Activated naive CD8-positive, alpha-beta T cell (primary cell): ENCODE measurements around the gene CERS4.
A peak's percentile ranks its signal among the peaks of the same experiment; 100 is the strongest.
"Not testable (repeated sequence)": the region's sequence is repeated elsewhere in the genome, so short reads cannot be mapped to it uniquely, and the experiment has no call there.

Experiments used
- H3K27ac Mint-ChIP-seq: one replicate; pipeline ENCODE4 v1.8.0; 2021; ENCODE audit warnings: mixed read lengths
- H3K27me3 Mint-ChIP-seq: one replicate; pipeline ENCODE4 v1.8.0; 2021; ENCODE audit warnings: mixed read lengths
- H3K36me3 Mint-ChIP-seq: one replicate; pipeline ENCODE4 v1.8.0; 2021; ENCODE audit warnings: mixed read lengths
- H3K4me1 Mint-ChIP-seq: one replicate; pipeline ENCODE4 v1.8.0; 2021; ENCODE audit warnings: low read depth, mixed read lengths
- H3K4me3 Mint-ChIP-seq: one replicate; pipeline ENCODE4 v1.8.0; 2021; ENCODE audit warnings: mild to moderate bottlenecking, mixed read lengths
- H3K9me3 Mint-ChIP-seq: one replicate; pipeline ENCODE4 v1.8.0; 2021; ENCODE audit warnings: low read depth, mixed read lengths

The CERS4 gene

DNA sequence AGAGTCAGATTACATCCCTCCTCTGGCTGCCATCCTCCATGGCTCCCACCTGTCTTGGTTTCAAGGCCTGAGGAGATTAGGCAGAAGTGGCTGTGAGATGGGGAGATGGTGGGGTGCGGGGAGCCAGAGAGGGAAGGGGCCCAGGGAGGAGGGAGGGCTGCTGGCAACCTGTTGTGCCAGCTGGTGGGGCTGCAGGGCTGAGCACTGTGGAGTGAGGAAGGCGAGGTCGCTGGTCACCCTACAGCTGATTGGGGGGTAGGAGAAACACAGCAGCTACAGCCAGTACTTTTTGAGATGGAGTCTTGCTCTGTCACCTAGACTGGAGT is 50.7 kb downstream of the CERS4 start:
- Mint-ChIP-seq H3K36me3 (no peaks in the 10 kb centered on the region), H3K27ac (peak overlapping the region; percentile 5), H3K4me3 (no peak overlapping the region), H3K27me3 (no peaks in the 10 kb centered on the region), H3K9me3 (no peaks in the 10 kb centered on the region), H3K4me1 (peaks cover 10% of the 10 kb centered on the region)

DNA sequence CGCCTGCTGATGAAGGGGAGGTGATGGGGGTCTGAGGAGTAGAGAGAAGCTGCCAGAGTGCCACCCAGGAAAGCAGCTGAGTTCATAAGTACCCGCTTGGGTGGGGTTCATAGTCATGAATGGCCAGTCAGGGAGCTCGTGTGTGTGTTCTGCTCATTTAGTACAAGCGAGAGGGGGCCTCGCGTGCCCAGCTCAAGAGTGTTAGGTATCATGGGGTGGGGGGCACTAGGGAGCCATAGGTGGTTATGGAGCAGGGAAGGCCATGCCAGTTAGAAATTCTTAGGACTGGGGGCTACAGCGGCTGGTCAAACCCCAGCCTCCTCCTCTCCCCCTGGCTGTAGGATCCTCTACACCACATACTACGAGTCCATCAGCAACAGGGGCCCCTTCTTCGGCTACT is 52.2 kb downstream of the CERS4 start:
- no peak overlapping the region for H3K27ac Mint-ChIP-seq

DNA sequence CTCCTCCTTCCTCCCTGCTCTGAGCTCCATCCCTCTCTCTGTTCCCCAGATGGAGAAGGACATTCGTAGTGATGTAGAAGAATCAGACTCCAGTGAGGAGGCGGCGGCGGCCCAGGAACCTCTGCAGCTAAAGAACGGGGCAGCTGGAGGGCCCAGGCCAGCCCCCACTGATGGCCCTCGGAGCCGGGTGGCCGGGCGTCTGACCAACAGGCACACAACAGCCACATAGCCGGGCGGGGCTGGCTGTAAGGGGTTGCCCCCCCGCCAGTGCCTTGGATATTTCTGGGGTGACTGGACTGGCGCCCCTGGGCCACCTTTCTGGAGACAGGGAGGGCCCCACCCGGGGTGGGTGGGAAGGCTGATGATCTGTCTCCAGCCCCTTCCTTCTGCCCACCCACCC is 52.7 kb downstream of the CERS4 start:
- Mint-ChIP-seq H3K4me1 (peaks cover 7% of the 10 kb centered on the region), H3K9me3 (no peaks in the 10 kb centered on the region), H3K36me3 (no peaks in the 10 kb centered on the region), H3K27ac (no peak overlapping the region), H3K27me3 (no peaks in the 10 kb centered on the region), H3K4me3 (no peak overlapping the region)

More for the DNA sequence above, 52.2 kb downstream of the CERS4 start:
- Mint-ChIP-seq H3K27me3 (no peaks in the 10 kb centered on the region), H3K9me3 (no peaks in the 10 kb centered on the region), H3K4me3 (no peak overlapping the region), H3K4me1 (peaks cover 7% of the 10 kb centered on the region), H3K36me3 (no peaks in the 10 kb centered on the region)

DNA sequence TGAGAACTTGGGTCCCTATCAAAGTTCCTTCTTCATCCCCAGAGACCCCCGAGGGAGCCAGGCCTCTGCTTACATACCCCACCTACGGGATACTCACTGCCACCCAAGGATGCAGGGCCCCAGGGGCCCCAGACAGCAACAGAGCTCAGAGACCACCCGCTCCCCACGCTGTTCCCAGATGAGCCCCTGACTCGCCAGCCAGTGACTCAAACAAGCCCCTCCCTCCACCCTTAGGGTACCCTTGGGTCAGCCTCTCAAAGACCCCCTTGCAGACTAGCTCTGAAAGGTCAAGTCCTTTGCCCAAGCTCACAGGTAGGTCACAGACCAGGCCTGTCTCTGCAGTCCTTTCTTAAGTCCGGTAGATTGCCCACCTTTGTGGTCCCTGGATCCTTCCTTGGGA is 53.3 kb downstream of the CERS4 start:
- no peaks in the 10 kb centered on the region for H3K27me3 Mint-ChIP-seq
- peaks cover 6% of the 10 kb centered on the region for H3K4me1 Mint-ChIP-seq
- no peak overlapping the region for H3K4me3 Mint-ChIP-seq
- no peaks in the 10 kb centered on the region for H3K9me3 Mint-ChIP-seq
- no peaks in the 10 kb centered on the region for H3K36me3 Mint-ChIP-seq
- H3K27ac Mint-ChIP-seq: no peak overlapping the region

DNA sequence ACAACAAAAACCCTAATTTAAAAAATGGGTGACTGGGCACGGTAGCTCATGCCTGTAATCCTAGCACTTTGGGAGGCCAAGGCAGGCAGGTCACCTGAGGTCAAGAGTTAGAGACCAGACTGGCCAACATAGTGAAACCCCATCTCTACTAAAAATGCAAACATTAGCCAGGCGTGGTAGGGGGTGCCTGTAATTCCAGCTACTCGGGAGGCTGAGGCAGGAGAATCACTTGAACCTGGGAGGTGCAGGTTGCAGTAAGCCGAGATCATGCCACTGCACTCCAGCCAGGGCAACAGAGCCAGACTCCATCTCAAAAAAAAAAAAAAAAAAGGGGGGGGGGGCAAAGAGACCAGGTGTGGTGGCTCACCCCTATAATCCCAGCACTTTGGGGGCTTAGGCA is 55.1 kb downstream of the CERS4 start:
- not testable (repeated sequence) for H3K36me3 Mint-ChIP-seq, H3K4me3 Mint-ChIP-seq, H3K27me3 Mint-ChIP-seq, H3K9me3 Mint-ChIP-seq, H3K27ac Mint-ChIP-seq
- peaks cover 12% of the 10 kb centered on the region for H3K4me1 Mint-ChIP-seq

DNA sequence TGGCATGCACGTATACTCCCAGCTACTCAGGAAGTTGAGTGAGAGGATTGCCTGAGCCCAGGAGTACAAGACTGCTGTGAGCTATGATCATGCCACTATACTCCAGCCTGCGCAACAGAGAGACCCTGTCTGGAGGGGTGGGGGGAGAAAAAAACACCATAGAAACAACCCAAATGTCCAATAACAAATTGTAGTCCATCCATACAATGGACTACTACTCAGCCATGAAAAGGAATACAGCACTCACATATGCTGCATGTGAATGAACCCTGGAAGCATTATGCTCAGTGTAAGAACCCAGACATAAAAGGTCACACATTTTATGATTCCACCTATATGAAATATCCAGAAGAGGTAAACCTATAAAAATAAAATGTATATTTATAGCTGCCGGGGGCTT is 56.7 kb downstream of the CERS4 start:
- H3K4me3 Mint-ChIP-seq: no peak overlapping the region
- H3K27ac Mint-ChIP-seq: no peak overlapping the region
- no peaks in the 10 kb centered on the region for H3K36me3 Mint-ChIP-seq
- no peaks in the 10 kb centered on the region for H3K27me3 Mint-ChIP-seq
- H3K4me1 Mint-ChIP-seq: peaks cover 12% of the 10 kb centered on the region
- H3K9me3 Mint-ChIP-seq: no peaks in the 10 kb centered on the region

DNA sequence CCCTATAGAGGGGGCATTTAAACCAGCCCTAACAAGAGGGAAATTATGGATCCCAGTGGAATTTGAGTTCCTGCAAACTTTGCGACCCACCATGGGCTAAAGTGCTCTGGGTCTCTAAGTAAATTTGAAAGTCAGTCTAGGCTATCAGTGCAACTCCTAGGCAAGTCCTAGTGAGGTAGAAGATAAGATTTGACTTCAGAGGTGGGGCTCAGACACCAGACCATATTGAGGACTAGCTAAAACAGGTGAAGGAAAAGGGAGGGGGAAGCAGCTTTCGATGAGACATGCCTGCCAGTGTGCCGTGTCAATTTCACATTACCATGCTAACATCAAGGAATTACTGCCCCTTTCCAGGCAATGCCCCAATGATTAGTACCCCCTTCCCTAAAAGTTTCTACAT is 60.6 kb downstream of the CERS4 start:
- peaks cover 13% of the 10 kb centered on the region for H3K4me1 Mint-ChIP-seq
- no peaks in the 10 kb centered on the region for H3K9me3 Mint-ChIP-seq
- no peaks in the 10 kb centered on the region for H3K27me3 Mint-ChIP-seq
- H3K36me3 Mint-ChIP-seq: no peaks in the 10 kb centered on the region
- peak overlapping the region; percentile 96 for H3K27ac Mint-ChIP-seq
- peak overlapping the region; percentile 88 for H3K4me3 Mint-ChIP-seq

DNA sequence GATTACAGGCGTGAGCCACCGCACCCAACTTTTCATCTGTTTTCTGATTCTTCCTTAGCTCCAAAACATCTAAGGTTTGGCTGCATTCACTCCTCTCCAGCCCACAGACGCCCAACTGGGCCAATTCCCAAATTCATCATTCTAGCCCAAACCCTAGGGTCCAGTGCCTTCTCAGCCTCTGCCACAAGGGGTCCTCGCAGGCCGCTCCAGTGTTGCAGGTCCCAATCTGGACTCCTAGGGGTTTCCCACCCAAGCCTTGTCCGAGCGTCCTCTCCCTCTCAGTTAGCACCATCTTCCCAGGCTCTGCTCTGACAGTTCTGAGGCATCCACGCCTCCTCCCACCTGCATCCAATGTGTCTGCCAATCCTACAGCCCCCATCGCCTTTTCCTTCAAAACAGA is 67.3 kb downstream of the CERS4 start:
- not testable (repeated sequence) for H3K9me3 Mint-ChIP-seq, H3K4me1 Mint-ChIP-seq, H3K27me3 Mint-ChIP-seq, H3K4me3 Mint-ChIP-seq, H3K27ac Mint-ChIP-seq, H3K36me3 Mint-ChIP-seq

DNA sequence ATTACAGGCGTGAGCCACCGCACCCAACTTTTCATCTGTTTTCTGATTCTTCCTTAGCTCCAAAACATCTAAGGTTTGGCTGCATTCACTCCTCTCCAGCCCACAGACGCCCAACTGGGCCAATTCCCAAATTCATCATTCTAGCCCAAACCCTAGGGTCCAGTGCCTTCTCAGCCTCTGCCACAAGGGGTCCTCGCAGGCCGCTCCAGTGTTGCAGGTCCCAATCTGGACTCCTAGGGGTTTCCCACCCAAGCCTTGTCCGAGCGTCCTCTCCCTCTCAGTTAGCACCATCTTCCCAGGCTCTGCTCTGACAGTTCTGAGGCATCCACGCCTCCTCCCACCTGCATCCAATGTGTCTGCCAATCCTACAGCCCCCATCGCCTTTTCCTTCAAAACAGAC is 82.2 kb downstream of the CERS4 start:
- not testable (repeated sequence) for H3K4me3 Mint-ChIP-seq, H3K27ac Mint-ChIP-seq, H3K36me3 Mint-ChIP-seq, H3K27me3 Mint-ChIP-seq, H3K4me1 Mint-ChIP-seq, H3K9me3 Mint-ChIP-seq

DNA sequence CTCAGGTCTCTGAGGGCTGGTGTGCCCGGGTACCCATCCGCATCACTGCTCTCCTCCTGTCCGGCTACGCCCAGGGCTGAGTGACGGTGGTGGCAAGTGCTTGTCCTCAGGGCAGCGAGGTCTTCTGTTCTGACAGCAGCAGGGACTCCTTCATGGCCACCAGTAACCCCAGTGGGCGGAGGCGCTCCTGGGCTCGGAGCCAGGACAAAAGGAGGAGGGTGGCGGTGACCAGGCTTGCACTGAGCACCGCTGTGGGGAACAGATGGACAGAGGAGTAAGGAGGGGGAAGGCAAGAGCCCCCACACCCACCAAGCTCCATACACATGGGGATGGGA is 93.2 kb downstream of the CERS4 start:
- Mint-ChIP-seq H3K36me3 (peaks cover 3% of the 10 kb centered on the region), H3K4me3 (no peak overlapping the region)

DNA sequence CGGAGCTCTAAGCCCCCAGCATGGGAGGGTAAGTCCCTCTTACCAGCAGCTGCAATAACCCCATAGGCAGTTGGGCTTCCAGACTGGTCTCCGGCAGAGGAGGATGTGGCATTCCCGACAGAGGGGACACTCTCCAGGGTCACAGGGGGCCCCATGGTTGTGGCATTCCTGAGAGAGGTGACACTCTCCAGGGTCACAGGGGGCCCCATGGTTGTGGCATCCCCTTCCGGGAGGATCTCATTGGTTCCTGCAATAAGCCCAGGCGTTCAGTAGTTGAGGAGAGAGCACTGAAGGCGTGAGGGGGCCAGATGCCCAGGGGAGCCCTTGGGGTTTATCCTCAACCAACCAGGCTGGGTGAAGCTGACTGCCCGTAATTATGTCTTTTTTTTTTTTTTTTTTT is 93.6 kb downstream of the CERS4 start:
- no peak overlapping the region for H3K27ac Mint-ChIP-seq
- no peaks in the 10 kb centered on the region for H3K27me3 Mint-ChIP-seq
- no peak overlapping the region for H3K4me3 Mint-ChIP-seq
- no peaks in the 10 kb centered on the region for H3K9me3 Mint-ChIP-seq
- peaks cover 20% of the 10 kb centered on the region for H3K4me1 Mint-ChIP-seq
- peaks cover 3% of the 10 kb centered on the region for H3K36me3 Mint-ChIP-seq

More for the DNA sequence above, 93.2 kb downstream of the CERS4 start:
- Mint-ChIP-seq H3K9me3 (no peaks in the 10 kb centered on the region), H3K27me3 (no peaks in the 10 kb centered on the region), H3K27ac (no peak overlapping the region), H3K4me1 (peaks cover 18% of the 10 kb centered on the region)

DNA sequence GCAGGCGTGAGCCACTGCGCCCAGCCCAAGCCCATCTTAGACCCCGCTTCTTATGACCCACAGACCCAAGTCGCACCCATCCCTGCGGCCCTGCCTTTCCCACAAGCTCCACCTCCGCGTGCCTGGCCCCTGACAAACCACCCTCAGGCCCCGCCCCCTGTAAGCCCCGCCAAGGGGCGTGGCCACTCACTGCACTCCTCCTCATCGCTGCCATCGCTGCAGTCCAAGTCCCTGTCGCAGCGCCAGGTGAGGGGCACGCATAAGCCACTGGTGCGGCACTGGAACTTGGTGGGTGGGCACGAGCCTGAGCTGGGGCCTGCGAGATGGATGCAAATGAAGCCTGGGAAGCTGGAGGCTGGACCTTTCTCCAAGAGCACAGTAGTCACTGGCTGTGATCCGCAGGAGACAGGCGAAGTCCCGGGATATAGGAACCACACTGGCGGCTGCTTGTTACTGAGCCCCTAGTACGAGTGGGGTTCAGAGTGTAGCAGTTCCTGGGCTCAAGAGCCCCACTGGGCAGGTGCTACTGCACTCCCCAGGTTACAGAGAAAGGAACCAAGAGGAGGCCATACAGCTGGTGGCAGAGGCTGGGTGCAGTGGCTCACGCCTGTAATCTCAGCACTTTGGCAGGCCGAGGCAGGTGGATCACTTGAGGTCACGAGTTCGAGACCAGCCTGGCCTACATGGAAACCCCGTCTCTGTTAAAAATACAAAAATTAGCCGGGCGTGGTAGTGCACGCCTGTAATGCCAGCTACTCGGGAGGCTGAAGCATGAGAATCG is 95.9 kb downstream of the CERS4 start:
- Mint-ChIP-seq H3K27me3 (no peaks in the 10 kb centered on the region), H3K4me3 (no peak overlapping the region), H3K36me3 (peaks cover 3% of the 10 kb centered on the region), H3K9me3 (no peaks in the 10 kb centered on the region), H3K4me1 (peaks cover 30% of the 10 kb centered on the region), H3K27ac (no peak overlapping the region)

DNA sequence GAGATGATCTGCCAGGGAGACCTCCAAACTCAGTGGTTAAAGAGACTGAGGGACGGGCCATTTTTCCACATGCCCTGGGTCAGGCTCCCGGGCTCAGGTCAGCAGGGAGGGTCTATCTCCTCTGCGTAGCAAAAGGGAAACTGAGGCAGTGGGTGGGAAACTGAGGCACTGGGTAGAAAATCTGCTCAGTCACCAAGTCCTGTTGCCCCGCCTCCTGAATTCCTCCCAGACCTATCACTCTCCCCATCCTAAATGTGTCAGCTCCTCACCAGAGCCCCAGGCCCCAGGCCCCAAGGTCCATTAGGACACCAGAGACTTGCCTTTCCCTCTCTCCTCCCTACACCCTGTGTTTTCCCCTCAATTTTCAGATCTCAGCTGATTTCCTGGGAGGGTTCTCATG is 96.6 kb downstream of the CERS4 start:
- no peaks in the 10 kb centered on the region for H3K9me3 Mint-ChIP-seq
- H3K36me3 Mint-ChIP-seq: peaks cover 3% of the 10 kb centered on the region
- H3K4me3 Mint-ChIP-seq: no peak overlapping the region
- no peaks in the 10 kb centered on the region for H3K27me3 Mint-ChIP-seq
- peak overlapping the region; percentile 80 for H3K27ac Mint-ChIP-seq
- peaks cover 30% of the 10 kb centered on the region for H3K4me1 Mint-ChIP-seq

DNA sequence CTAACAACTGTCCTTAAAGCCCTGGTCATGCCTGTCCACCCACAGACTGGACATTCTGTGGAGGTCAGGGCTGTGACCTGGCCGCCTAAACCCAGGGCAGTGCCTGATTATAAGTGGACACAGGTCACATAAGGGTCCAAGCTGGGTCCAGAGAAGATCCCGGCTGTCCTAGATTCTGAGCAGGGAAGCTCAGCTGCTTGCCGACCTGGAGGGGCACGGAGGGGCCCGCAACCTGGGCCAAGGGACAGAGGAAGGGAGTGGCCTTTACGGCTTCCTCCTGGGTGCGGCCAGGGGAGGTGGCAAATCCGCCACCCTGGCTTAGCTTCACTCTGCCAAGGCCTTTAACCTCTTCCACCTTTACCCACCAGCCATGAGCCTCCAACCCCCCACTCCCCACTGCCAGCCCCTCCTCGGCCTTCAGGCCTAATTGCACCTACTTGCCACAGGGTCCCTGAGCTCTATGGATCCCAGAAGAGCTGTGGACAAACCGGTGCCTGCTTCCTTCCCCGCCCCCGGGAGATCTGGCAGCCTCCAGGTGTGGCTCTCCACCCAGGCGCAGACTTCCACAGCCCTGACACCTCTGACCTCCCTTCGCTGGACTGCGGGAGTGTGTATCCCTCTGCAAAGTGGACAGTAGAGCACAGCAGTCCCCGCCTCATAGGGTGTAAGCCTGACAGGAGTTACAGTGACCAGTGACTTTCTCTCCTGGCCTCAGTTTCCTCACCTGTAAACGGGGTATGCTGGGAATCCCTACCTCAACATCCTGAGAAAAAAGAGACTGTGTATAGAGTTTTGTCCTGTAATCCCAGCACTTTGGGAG is 97.3 kb downstream of the CERS4 start:
- H3K4me3 Mint-ChIP-seq: peak overlapping the region; percentile 97
- H3K9me3 Mint-ChIP-seq: no peaks in the 10 kb centered on the region
- H3K27ac Mint-ChIP-seq: peak overlapping the region; percentile 80
- H3K4me1 Mint-ChIP-seq: peaks cover 31% of the 10 kb centered on the region
- no peaks in the 10 kb centered on the region for H3K27me3 Mint-ChIP-seq
- peaks cover 3% of the 10 kb centered on the region for H3K36me3 Mint-ChIP-seq

DNA sequence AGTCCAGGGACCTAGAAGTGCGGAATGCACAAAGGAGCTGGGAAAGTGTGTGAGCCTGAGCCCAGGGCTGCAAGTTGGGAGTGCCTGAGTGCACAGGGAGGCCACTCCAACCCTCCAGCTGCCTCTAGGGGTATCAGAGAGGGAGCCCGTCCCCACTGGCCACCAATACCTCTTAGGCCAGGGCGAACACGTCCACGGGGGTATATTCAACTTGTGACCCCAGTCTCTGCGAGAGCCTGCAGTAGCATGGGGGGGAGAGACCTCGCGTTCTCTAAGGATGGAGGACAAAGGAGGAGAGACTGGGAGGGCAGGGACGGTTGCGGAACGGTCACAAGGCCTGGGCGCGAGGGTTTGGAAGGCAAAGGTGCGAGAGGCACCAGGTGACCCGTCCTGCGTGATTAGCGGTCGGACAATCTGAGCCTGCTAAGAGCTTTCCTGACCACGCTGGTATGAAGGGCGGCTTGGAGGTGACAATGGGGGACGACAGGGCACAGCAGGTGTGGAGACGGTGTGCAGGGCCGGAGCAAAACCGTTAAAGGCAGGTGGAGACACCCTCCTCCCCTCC is 98.3 kb downstream of the CERS4 start:
- no peaks in the 10 kb centered on the region for H3K27me3 Mint-ChIP-seq
- peak overlapping the region; percentile 97 for H3K4me3 Mint-ChIP-seq
- H3K36me3 Mint-ChIP-seq: peaks cover 3% of the 10 kb centered on the region
- H3K27ac Mint-ChIP-seq: peak overlapping the region; percentile 96
- peaks cover 31% of the 10 kb centered on the region for H3K4me1 Mint-ChIP-seq
- H3K9me3 Mint-ChIP-seq: no peaks in the 10 kb centered on the region
